H1 (cell line): ENCODE measurements around the gene SSUH2. TPM values are rescaled to one million over a fixed set of nuclear protein-coding genes. Genes with fewer than 3 reads are reported as not detected.

Source experiments
- EZH2 ChIP-seq: fragments of 200-600 bp; sonication (generic); IDR thresholded peaks from 2 replicates; pipeline ENCODE4 v1.7.1; 2012; ENCODE audit warnings: low read depth, mild to moderate bottlenecking, moderate library complexity, low read length, inconsistent platforms; ENCODE audit not compliant: severe bottlenecking
- FOSL1 ChIP-seq: IDR thresholded peaks from 2 replicates; pipeline ENCODE4 v1.6.1; 2011; ENCODE audit warnings: mild to moderate bottlenecking, low read depth, low read length, moderate library complexity; ENCODE audit not compliant: insufficient read depth
- GABPA ChIP-seq: IDR thresholded peaks from 2 replicates; pipeline ENCODE4 v1.6.1; 2011; ENCODE audit warnings: mild to moderate bottlenecking, low read length, moderate library complexity, borderline replicate concordance; ENCODE audit not compliant: insufficient read depth
- NANOG ChIP-seq: IDR thresholded peaks from 2 replicates; pipeline ENCODE4 v1.6.1; 2011; ENCODE audit warnings: low read length, low read depth, mild to moderate bottlenecking, inconsistent platforms; ENCODE audit not compliant: insufficient read depth, poor library complexity, severe bottlenecking
- POU5F1 ChIP-seq: IDR thresholded peaks from 2 replicates; pipeline ENCODE4 v1.6.1; 2011; ENCODE audit warnings: low read depth, mild to moderate bottlenecking, low read length, moderate library complexity
- SUZ12 ChIP-seq: fragments of 200-600 bp; sonication (generic); IDR thresholded peaks from 2 replicates; pipeline ENCODE4 v1.6.1; 2012; ENCODE audit warnings: mild to moderate bottlenecking, inconsistent platforms, low read length, moderate library complexity, mixed read lengths
- polyA plus RNA-seq, 7 experiments: library from polyadenylated mRNA; depleted of rRNA in 3 of 7; stranded (reverse) in 5 of 7; unstranded in 2 of 7; fragments of >200 nt in 5 of 7; fragments of 200-250 nt in 2 of 7; gene quantifications; 1 replicate in 5 of 7; 2 replicates in 1 of 7; 4 replicates in 1 of 7; pipeline versions ENCODE4 v1.2.1 to v1.2.3, GENCODE V29; 2011 to 2013; ENCODE audit warnings: missing spikeins in 2 of 7, mixed read lengths in 2 of 7
- total RNA-seq: library from RNA; stranded (reverse); fragmentation: NEBNext Ultra II Directional; extraction: Animal tissue kit (Norgen Biotek cat#: 25700); gene quantifications from 2 replicates; pipeline ENCODE4 v1.2.1, GENCODE V29; 2021

SSUH2 gene
- total and polyA plus RNA-seq, 2 of the 8 experiments (the other 6 are each of a cell fraction or from before 2014, with no cell fraction given) = 0.62 to 0.69 TPM

GRCh38 chr3:8623741-8624140 lies 20.9 kb downstream of the SSUH2 start (continued):
- no peak for TF ChIP-seq POU5F1
- no peak for TF ChIP-seq NANOG
- TF ChIP-seq FOSL1 = no peak
- TF ChIP-seq GABPA = no peak
- no peak for TF ChIP-seq EZH2
- TF ChIP-seq SUZ12 = no peak
